GM18861 (cell line): Measurements from ENCODE around the gene PDE6G.

Source experiments
- ATAC-seq: cut with Tn5 transposase; IDR thresholded peaks from one replicate; pipeline ENCODE4 v1.9.1; 2021; ENCODE audit not compliant: unreplicated experiment

PDE6G gene

GRCh38 chr17:81656118-81656743 lies at the start of gene PDE6G:
Gene PDE6G, minus strand, starts transcription at chr17:81656542. Its CDS starts 3,237 bp downstream, at chr17:81653305.
- no peak for ATAC-seq

- ATAC-seq: no peak
Measured at GRCh38 chr17:81705518-81706231, 49.3 kb upstream of the PDE6G start.

GRCh38 chr17:81703747-81704654 lies 47.7 kb upstream of the PDE6G start:
- ATAC-seq: no peak

- peak; percentile 75 for ATAC-seq
Measured at GRCh38 chr17:81702934-81703746, 46.8 kb upstream of the PDE6G start, which contains the start of gene MRPL12. Gene MRPL12, plus strand, starts transcription at chr17:81703367. Its CDS starts 135 bp downstream, at chr17:81703502.

GRCh38 chr17:81701288-81702071 lies 45.1 kb upstream of the PDE6G start:
- no peak for ATAC-seq

- ATAC-seq: no peak
Measured at GRCh38 chr17:81700353-81701287, 44.3 kb upstream of the PDE6G start.

GRCh38 chr17:81697261-81698044 lies 41.1 kb upstream of the PDE6G start:
- ATAC-seq: no peak

GRCh38 chr17:81696218-81696941 lies 40.0 kb upstream of the PDE6G start:
- no peak for ATAC-seq

- no peak for ATAC-seq
Measured at GRCh38 chr17:81695801-81696200, 39.5 kb upstream of the PDE6G start.

- ATAC-seq: no peak
Measured at GRCh38 chr17:81695211-81695610, 38.9 kb upstream of the PDE6G start.

GRCh38 chr17:81694810-81695209 lies 38.5 kb upstream of the PDE6G start:
- ATAC-seq: no peak

GRCh38 chr17:81693509-81694210 lies 37.3 kb upstream of the PDE6G start:
- no peak for ATAC-seq

- no peak for ATAC-seq
Measured at GRCh38 chr17:81691608-81692007, 35.3 kb upstream of the PDE6G start.

GRCh38 chr17:81691196-81691595 lies 34.9 kb upstream of the PDE6G start:
- no peak for ATAC-seq

GRCh38 chr17:81690549-81690948 lies 34.2 kb upstream of the PDE6G start:
- ATAC-seq: no peak

GRCh38 chr17:81690066-81690465 lies 33.7 kb upstream of the PDE6G start:
- no peak for ATAC-seq

GRCh38 chr17:81688616-81689015 lies 32.3 kb upstream of the PDE6G start:
- ATAC-seq: no peak
